SIG-M5 treated with dmso at 0.1 percent for 504 hours (cell line): ENCODE measurements around the gene RNF217.

Experiments used
- DNase-seq: peaks from one replicate; lab custom pipeline; 2025; ENCODE audit not compliant: unreplicated experiment; lab: John Stamatoyannopoulos, UW

The RNF217 gene

GRCh38 chr6:124987999-124988591 is 25.9 kb downstream of the RNF217 start:
- no peak for DNase-seq

- DNase-seq: no peak
These were observed 27.1 kb downstream of the RNF217 start for GRCh38 chr6:124989136-124989983.

GRCh38 chr6:124990988-124991387 is 28.8 kb downstream of the RNF217 start:
- DNase-seq: no peak

GRCh38 chr6:124991764-124992295 is 29.6 kb downstream of the RNF217 start:
- DNase-seq: no peak

GRCh38 chr6:124993327-124993726 is 31.1 kb downstream of the RNF217 start:
- DNase-seq: no peak

- DNase-seq: no peak
These were observed 32.4 kb downstream of the RNF217 start for GRCh38 chr6:124994648-124995047.

GRCh38 chr6:124995131-124995530 is 32.9 kb downstream of the RNF217 start:
- no peak for DNase-seq

GRCh38 chr6:124995645-124996325 is 33.5 kb downstream of the RNF217 start:
- no peak for DNase-seq

- DNase-seq: no peak
These were observed 34.2 kb downstream of the RNF217 start for GRCh38 chr6:124996411-124996810.

- no peak for DNase-seq
These were observed 35.1 kb downstream of the RNF217 start for GRCh38 chr6:124997196-124997875.

GRCh38 chr6:124999105-124999764 is 37.0 kb downstream of the RNF217 start:
- DNase-seq: no peak

GRCh38 chr6:125001684-125002405 is 39.6 kb downstream of the RNF217 start:
- no peak for DNase-seq

- no peak for DNase-seq
These were observed 40.1 kb downstream of the RNF217 start for GRCh38 chr6:125002406-125002741.

- no peak for DNase-seq
These were observed 40.8 kb downstream of the RNF217 start for GRCh38 chr6:125003070-125003469.

- no peak for DNase-seq
These were observed 42.0 kb downstream of the RNF217 start for GRCh38 chr6:125004198-125004597.

GRCh38 chr6:125004797-125005595 is 42.8 kb downstream of the RNF217 start:
- DNase-seq: no peak

- no peak for DNase-seq
These were observed 46.0 kb downstream of the RNF217 start for GRCh38 chr6:125008261-125008703.

- DNase-seq: no peak
These were observed 46.7 kb downstream of the RNF217 start for GRCh38 chr6:125008957-125009356.

- DNase-seq: no peak
These were observed 47.3 kb downstream of the RNF217 start for GRCh38 chr6:125009578-125009977.
